Effector memory CD8-positive, alpha-beta T cell (primary cell): ENCODE measurements around the gene PRSS37.
"Not testable (repeated sequence)": the region's sequence is repeated elsewhere in the genome, so short reads cannot be mapped to it uniquely, and the experiment has no call there.

Source experiments
- ATAC-seq: fragments of 150-1000 bp; cut with Tn5 transposase; replicated peaks from 2 replicates; pipeline ENCODE4 v1.10.0; 2021; ENCODE audit warnings: mild to moderate bottlenecking, moderate library complexity
- DNase-seq, 3 experiments: peaks; one replicate each; pipeline ENCODE4 v3.0.0; 2021
- H3K27ac Mint-ChIP-seq, 2 donors: one replicate each; pipeline ENCODE4 v1.8.0; 2022; ENCODE audit warnings: mild to moderate bottlenecking in 2 of 2, mixed read lengths in 2 of 2, moderate library complexity in 2 of 2
- H3K27me3 Mint-ChIP-seq, 2 donors: one replicate each; pipeline ENCODE4 v1.8.0; 2022; ENCODE audit warnings: mixed read lengths in 2 of 2
- H3K36me3 Mint-ChIP-seq: one replicate; pipeline ENCODE4 v1.8.0; 2022; ENCODE audit warnings: mild to moderate bottlenecking, moderate library complexity, mixed read lengths; ENCODE audit not compliant: insufficient read depth
- H3K4me1 Mint-ChIP-seq, 2 donors: one replicate each; pipeline ENCODE4 v1.8.0; 2022; ENCODE audit warnings: low read depth in 2 of 2, mixed read lengths in 2 of 2
- H3K4me3 Mint-ChIP-seq, 2 donors: one replicate each; pipeline ENCODE4 v1.8.0; 2022; ENCODE audit warnings: mild to moderate bottlenecking in 2 of 2, mixed read lengths in 2 of 2, moderate library complexity in 2 of 2
- H3K9me3 Mint-ChIP-seq, 2 donors: one replicate each; pipeline ENCODE4 v1.8.0; 2022; ENCODE audit warnings: mixed read lengths in 2 of 2

Gene PRSS37

GRCh38 chr7:141842904-141843303 is 1.6 kb upstream of the PRSS37 start:
- H3K4me1 Mint-ChIP-seq = no peaks in the 10 kb centered on the region
- H3K9me3 Mint-ChIP-seq = no peaks in the 10 kb centered on the region
- no peak for ATAC-seq
- no peak for DNase-seq
- no peak overlapping the region for H3K4me3 Mint-ChIP-seq
- H3K27ac Mint-ChIP-seq = no peak overlapping the region
- no peaks in the 10 kb centered on the region for H3K36me3 Mint-ChIP-seq
- peaks cover 0 to 9% of the 10 kb centered on the region in 2 donors for H3K27me3 Mint-ChIP-seq

GRCh38 chr7:141840708-141841107 is 577 bp downstream of the PRSS37 start:
- DNase-seq = no peak
- H3K36me3 Mint-ChIP-seq = no peaks in the 10 kb centered on the region
- H3K4me3 Mint-ChIP-seq = no peak overlapping the region
- H3K9me3 Mint-ChIP-seq = no peaks in the 10 kb centered on the region
- H3K27me3 Mint-ChIP-seq = peaks cover 0 to 9% of the 10 kb centered on the region in 2 donors
- H3K4me1 Mint-ChIP-seq = no peaks in the 10 kb centered on the region
- H3K27ac Mint-ChIP-seq = no peak overlapping the region
- no peak for ATAC-seq

- Mint-ChIP-seq H3K4me3 (no peak overlapping the region), H3K4me1 (no peaks in the 10 kb centered on the region)
Observed at GRCh38 chr7:141839256-141839655, 2.0 kb downstream of the PRSS37 start.

GRCh38 chr7:141838581-141838980 is 2.7 kb downstream of the PRSS37 start:
- Mint-ChIP-seq H3K4me1 (no peaks in the 10 kb centered on the region), H3K36me3 (no peaks in the 10 kb centered on the region), H3K4me3 (no peak overlapping the region), H3K27me3 (peaks cover 0 to 9% of the 10 kb centered on the region in 2 donors), H3K27ac (no peak overlapping the region), H3K9me3 (no peaks in the 10 kb centered on the region)
- ATAC-seq = no peak
- no peak for DNase-seq

More at GRCh38 chr7:141839256-141839655, 2.0 kb downstream of the PRSS37 start:
- peaks cover 0 to 9% of the 10 kb centered on the region in 2 donors for H3K27me3 Mint-ChIP-seq
- no peaks in the 10 kb centered on the region for H3K36me3 Mint-ChIP-seq
- ATAC-seq (no peak), DNase-seq (no peak)
- no peaks in the 10 kb centered on the region for H3K9me3 Mint-ChIP-seq
- no peak overlapping the region for H3K27ac Mint-ChIP-seq

- H3K4me1 Mint-ChIP-seq = no peaks in the 10 kb centered on the region
- H3K27me3 Mint-ChIP-seq = peaks cover 5 to 9% of the 10 kb centered on the region in 2 donors
- no peak overlapping the region for H3K4me3 Mint-ChIP-seq
- H3K36me3 Mint-ChIP-seq = no peaks in the 10 kb centered on the region
- DNase-seq = no peak
- no peak overlapping the region for H3K27ac Mint-ChIP-seq
- H3K9me3 Mint-ChIP-seq = no peaks in the 10 kb centered on the region
- ATAC-seq = no peak
Observed at GRCh38 chr7:141837683-141838082, 3.6 kb downstream of the PRSS37 start.

- H3K9me3 Mint-ChIP-seq = peaks cover 0 to 21% of the 10 kb centered on the region in 2 donors
- not testable (repeated sequence) for H3K36me3 Mint-ChIP-seq, H3K27ac Mint-ChIP-seq, ATAC-seq, DNase-seq, H3K4me3 Mint-ChIP-seq, H3K27me3 Mint-ChIP-seq, H3K4me1 Mint-ChIP-seq
Observed at GRCh38 chr7:141822432-141822831, 18.9 kb downstream of the PRSS37 start.

GRCh38 chr7:141820067-141820466 is 21.2 kb downstream of the PRSS37 start:
- peaks cover 0 to under 1% of the 10 kb centered on the region in 2 donors for H3K27me3 Mint-ChIP-seq
- ATAC-seq (no peak), DNase-seq (no peak)
- H3K27ac Mint-ChIP-seq = no peak overlapping the region
- H3K36me3 Mint-ChIP-seq = peaks cover 3% of the 10 kb centered on the region
- no peaks in the 10 kb centered on the region for H3K4me1 Mint-ChIP-seq
- H3K4me3 Mint-ChIP-seq = no peak overlapping the region
- peaks cover 0 to 22% of the 10 kb centered on the region in 2 donors for H3K9me3 Mint-ChIP-seq

GRCh38 chr7:141792526-141792925 is 48.8 kb downstream of the PRSS37 start:
- no peaks in the 10 kb centered on the region for H3K4me1 Mint-ChIP-seq
- DNase-seq = no peak
- H3K36me3 Mint-ChIP-seq = peaks cover 3% of the 10 kb centered on the region
- ATAC-seq = no peak
- no peak overlapping the region for H3K27ac Mint-ChIP-seq
- H3K4me3 Mint-ChIP-seq = no peak overlapping the region
- no peaks in the 10 kb centered on the region for H3K9me3 Mint-ChIP-seq
- no peaks in the 10 kb centered on the region for H3K27me3 Mint-ChIP-seq

- DNase-seq = no peak
- peaks cover 6% of the 10 kb centered on the region for H3K36me3 Mint-ChIP-seq
- ATAC-seq = no peak
Observed at GRCh38 chr7:141789917-141790316, 51.4 kb downstream of the PRSS37 start, which contains the start of gene TAS2R5. Gene TAS2R5 (plus strand): TSS chr7:141790217. CDS start chr7:141790362, 145 bp downstream.

GRCh38 chr7:141788296-141788695 is 53.0 kb downstream of the PRSS37 start:
- Mint-ChIP-seq H3K4me3 (no peak overlapping the region), H3K9me3 (no peaks in the 10 kb centered on the region), H3K36me3 (peaks cover 6% of the 10 kb centered on the region), H3K27ac (peak overlapping the region in 1 of 2 donors; percentile 50), H3K27me3 (no peaks in the 10 kb centered on the region), H3K4me1 (peaks cover 0 to 5% of the 10 kb centered on the region in 2 donors)
- DNase-seq (no peak), ATAC-seq (no peak)

More at GRCh38 chr7:141789917-141790316, 51.4 kb downstream of the PRSS37 start, which contains the start of gene TAS2R5:
- H3K27ac Mint-ChIP-seq = no peak within 1 kb of the TSS
- H3K27me3 Mint-ChIP-seq = no peaks in the 10 kb centered on the region
- peaks cover 0 to 5% of the 10 kb centered on the region in 2 donors for H3K4me1 Mint-ChIP-seq
- no peaks in the 10 kb centered on the region for H3K9me3 Mint-ChIP-seq
- H3K4me3 Mint-ChIP-seq = no peak within 1 kb of the TSS
